B cell (primary cell): ENCODE measurements around the gene VIPR2. TPM values are rescaled to one million over a fixed set of nuclear protein-coding genes. Genes with fewer than 3 reads are reported as not detected.

Experiments
- ATAC-seq: fragments of 200-7000 bp; cut with Tn5 transposase; one replicate; pipeline ENCODE4 v1.10.0; 2021; ENCODE audit warnings: low read depth, mild to moderate bottlenecking, moderate number of reproducible peaks, moderate library complexity
- CTCF ChIA-PET: fragments of 350-600 bp; sonication (Branson Sonifier 250); formaldehyde crosslinking; loops from one replicate; lab custom pipeline; 2021; ENCODE audit warnings: antibody characterized with exemption, inconsistent platforms; lab: Charles Lee
- POLR2A ChIA-PET: fragments of 350-600 bp; sonication (Branson Sonifier 250); formaldehyde crosslinking; loops from one replicate; lab custom pipeline; 2021; ENCODE audit warnings: antibody characterized with exemption; lab: Charles Lee
- DNase-seq: peaks from one replicate; pipeline ENCODE4 v3.0.0; 2013
- H2AFZ ChIP-seq: 2 replicates; pipeline ENCODE4 v1.6.1; 2012; ENCODE audit warnings: mild to moderate bottlenecking, low read depth, low read length; ENCODE audit not compliant: insufficient read depth, poor library complexity, severe bottlenecking
- H3K27ac ChIP-seq, 2 donors: 1 replicate in 1 of 2; 2 replicates in 1 of 2; pipeline ENCODE4 v1.5.1; 2012 to 2013; ENCODE audit warnings: low read length in 2 of 2, mild to moderate bottlenecking in 2 of 2, moderate library complexity in 1 of 2
- H3K27me3 ChIP-seq, 4 experiments: fragments of 200-600 bp in 1 of 4; sonication (generic) in 1 of 4; replicated peaks in 1 of 4; 1 replicate in 2 of 4; 2 replicates in 2 of 4; pipeline versions ENCODE4 v1.6.1 to v1.7.0; 2013 to 2016; ENCODE audit warnings: low read length in 3 of 4, mild to moderate bottlenecking in 2 of 4, mixed read lengths in 1 of 4, moderate library complexity in 1 of 4; ENCODE audit not compliant: insufficient read depth in 4 of 4, control insufficient read depth in 3 of 4; ENCODE audit errors: control extremely low read depth in 1 of 4
- H3K36me3 ChIP-seq, 2 experiments: replicated peaks in 1 of 2; 1 replicate in 1 of 2; 2 replicates in 1 of 2; pipeline versions ENCODE4 v1.6.1 to v1.7.1; 2013; ENCODE audit warnings: low read length in 1 of 2; ENCODE audit not compliant: insufficient read depth in 2 of 2, control insufficient read depth in 1 of 2; ENCODE audit errors: control extremely low read depth in 1 of 2, extremely low read depth in 1 of 2
- H3K4me1 ChIP-seq, 2 donors: fragments of 200-600 bp in 1 of 2; sonication (generic) in 1 of 2; 1 replicate in 1 of 2; 2 replicates in 1 of 2; pipeline versions ENCODE4 v1.5.1 to v1.6.1; 2013 to 2017; ENCODE audit warnings: low read length in 2 of 2; ENCODE audit not compliant: control insufficient read depth in 2 of 2, insufficient read depth in 2 of 2
- H3K4me2 ChIP-seq: replicated peaks from 2 replicates; pipeline ENCODE3; 2012; ENCODE audit warnings: mild to moderate bottlenecking, low read depth, low read length; ENCODE audit not compliant: poor library complexity, severe bottlenecking
- H3K4me3 ChIP-seq, 5 experiments: fragments of 200-600 bp in 1 of 5; sonication (generic) in 1 of 5; 1 replicate in 3 of 5; 2 replicates in 2 of 5; pipeline versions ENCODE4 v1.5.1 to v1.7.0; 2011 to 2016; ENCODE audit warnings: low read length in 4 of 5, mild to moderate bottlenecking in 4 of 5, low read depth in 2 of 5, control low read depth in 1 of 5, moderate library complexity in 1 of 5; ENCODE audit not compliant: insufficient read depth in 1 of 5; ENCODE audit errors: control extremely low read depth in 1 of 5, extremely low read depth in 1 of 5
- H3K79me2 ChIP-seq: fragments of 200-600 bp; sonication (generic); one replicate; pipeline ENCODE4 v1.6.0; 2016; ENCODE audit warnings: low read length; ENCODE audit not compliant: control insufficient read depth, insufficient read depth
- H3K9ac ChIP-seq: fragments of 200-600 bp; sonication (generic); 2 replicates; pipeline ENCODE4 v1.6.1; 2017; ENCODE audit warnings: mild to moderate bottlenecking, low read length, moderate library complexity
- H3K9me3 ChIP-seq, 3 donors: one replicate each; pipeline versions ENCODE4 v1.6.1 to v1.7.1; 2013; ENCODE audit warnings: low read length in 2 of 3; ENCODE audit not compliant: control insufficient read depth in 2 of 3, insufficient read depth in 1 of 3; ENCODE audit errors: control extremely low read depth in 1 of 3
- H4K20me1 ChIP-seq: 2 replicates; pipeline ENCODE4 v1.6.0; 2012; ENCODE audit warnings: mild to moderate bottlenecking, low read length; ENCODE audit not compliant: insufficient read depth, control insufficient read depth, poor library complexity, severe bottlenecking
- H3K27ac Mint-ChIP-seq: one replicate; pipeline ENCODE4 v1.8.0; 2021; ENCODE audit warnings: mixed read lengths
- H3K27me3 Mint-ChIP-seq: one replicate; pipeline ENCODE4 v1.8.0; 2021; ENCODE audit warnings: mixed read lengths
- H3K4me1 Mint-ChIP-seq: one replicate; pipeline ENCODE4 v1.8.0; 2021; ENCODE audit warnings: mixed read lengths
- H3K4me3 Mint-ChIP-seq: one replicate; pipeline ENCODE4 v1.8.0; 2021; ENCODE audit warnings: mixed read lengths
- H3K9me3 Mint-ChIP-seq: one replicate; pipeline ENCODE4 v1.8.0; 2022; ENCODE audit warnings: mixed read lengths; ENCODE audit not compliant: insufficient read depth
- EZH2 ChIP-seq: IDR thresholded peaks from 2 replicates; pipeline ENCODE4 v1.6.1; 2012; ENCODE audit warnings: borderline replicate concordance, low read depth, mild to moderate bottlenecking, moderate library complexity, low read length; ENCODE audit not compliant: insufficient read depth, poor library complexity, severe bottlenecking
- WGBS: methylation state at CpG from one replicate; pipeline ENCODE4 v1.1.5; 2013; ENCODE audit warnings: missing lambda C conversion rate; ENCODE audit not compliant: insufficient coverage; 5-methylcytosine and 5-hydroxymethylcytosine counted together
- intact Hi-C: fragments of 100-400 bp; cut with micrococcal nuclease; formaldehyde crosslinking; loops from one replicate; pipeline ENCODE4 v1.10.0; 2022
- polyA plus RNA-seq: library from polyadenylated mRNA; depleted of rRNA; stranded (reverse); fragments of >200 nt; gene quantifications from 2 replicates; pipeline ENCODE4 v1.2.3, GENCODE V29; 2012
- total RNA-seq, 2 donors: library from RNA; stranded (reverse); fragments of 120-200 nt in 1 of 2; gene quantifications; 1 replicate in 1 of 2; 2 replicates in 1 of 2; pipeline versions ENCODE4 v1.2.3 to v1.2.4, GENCODE V29; 2013 to 2022
- TF ChIP-seq, protein P1 (sequence below): fragments of 200-600 bp; IDR thresholded peaks from one replicate; pipeline ENCODE4 v1.8.0; 2022; ENCODE audit warnings: antibody characterized with exemption, mild to moderate bottlenecking

VIPR2 gene
- total and polyA plus RNA-seq, 2 donors (not counting 1 experiment from before 2014, with no cell fraction given), result not detected

DNA sequence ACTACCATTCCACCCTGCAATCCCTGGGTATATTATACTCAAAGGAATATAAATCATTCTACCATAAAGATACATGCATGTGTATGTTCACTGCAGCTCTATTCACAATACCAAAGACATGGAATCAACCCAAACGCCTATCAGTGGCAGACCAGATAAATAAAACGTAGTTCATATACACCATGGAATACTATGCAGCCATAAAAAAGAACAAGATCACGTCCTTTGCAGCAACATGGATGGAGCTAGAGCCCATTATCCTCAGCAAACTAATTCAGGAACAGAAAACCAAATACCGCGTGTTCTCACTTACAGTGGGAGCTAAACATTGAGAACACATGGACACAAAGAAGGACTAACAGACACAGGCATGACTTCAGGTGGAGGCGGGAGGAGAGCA, 150.0 kb downstream of the VIPR2 start:
- DNase-seq (no peak), ATAC-seq (no peak)
- intact Hi-C loops, result no loop called here
- H3K4me1 Mint-ChIP-seq, result no peaks in the 10 kb centered on the region
- Histone ChIP-seq H3K36me3 (no peaks in the 10 kb centered on the region), H3K9me3 (peaks cover 0 to 31% (median 3%) of the 10 kb centered on the region in 3 donors), H3K27ac (no peak overlapping the region), H4K20me1 (no peaks in the 10 kb centered on the region), H3K4me1 (peaks cover 0 to 3% of the 10 kb centered on the region in 2 donors), H3K4me2 (no peak overlapping the region), H2AFZ (no peak overlapping the region), H3K79me2 (no peaks in the 10 kb centered on the region), H3K9ac (no peak overlapping the region), H3K27me3 (peaks cover 0 to 4% (median 0%) of the 10 kb centered on the region in 4 experiments), H3K4me3 (no peak overlapping the region)
- CTCF ChIA-PET, result no interaction called here
- TF ChIP-seq EZH2, result no peak
- TF ChIP-seq, protein P1, sequence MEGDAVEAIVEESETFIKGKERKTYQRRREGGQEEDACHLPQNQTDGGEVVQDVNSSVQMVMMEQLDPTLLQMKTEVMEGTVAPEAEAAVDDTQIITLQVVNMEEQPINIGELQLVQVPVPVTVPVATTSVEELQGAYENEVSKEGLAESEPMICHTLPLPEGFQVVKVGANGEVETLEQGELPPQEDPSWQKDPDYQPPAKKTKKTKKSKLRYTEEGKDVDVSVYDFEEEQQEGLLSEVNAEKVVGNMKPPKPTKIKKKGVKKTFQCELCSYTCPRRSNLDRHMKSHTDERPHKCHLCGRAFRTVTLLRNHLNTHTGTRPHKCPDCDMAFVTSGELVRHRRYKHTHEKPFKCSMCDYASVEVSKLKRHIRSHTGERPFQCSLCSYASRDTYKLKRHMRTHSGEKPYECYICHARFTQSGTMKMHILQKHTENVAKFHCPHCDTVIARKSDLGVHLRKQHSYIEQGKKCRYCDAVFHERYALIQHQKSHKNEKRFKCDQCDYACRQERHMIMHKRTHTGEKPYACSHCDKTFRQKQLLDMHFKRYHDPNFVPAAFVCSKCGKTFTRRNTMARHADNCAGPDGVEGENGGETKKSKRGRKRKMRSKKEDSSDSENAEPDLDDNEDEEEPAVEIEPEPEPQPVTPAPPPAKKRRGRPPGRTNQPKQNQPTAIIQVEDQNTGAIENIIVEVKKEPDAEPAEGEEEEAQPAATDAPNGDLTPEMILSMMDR, result no peak
- peaks cover 29% of the 10 kb centered on the region for H3K27me3 Mint-ChIP-seq
- POLR2A ChIA-PET, result no interaction called here
- no peak overlapping the region for H3K27ac Mint-ChIP-seq
- 85% methylated on average over 6 of the region's 6 CpGs for WGBS
- peaks cover 4% of the 10 kb centered on the region for H3K9me3 Mint-ChIP-seq
- no peak overlapping the region for H3K4me3 Mint-ChIP-seq

DNA sequence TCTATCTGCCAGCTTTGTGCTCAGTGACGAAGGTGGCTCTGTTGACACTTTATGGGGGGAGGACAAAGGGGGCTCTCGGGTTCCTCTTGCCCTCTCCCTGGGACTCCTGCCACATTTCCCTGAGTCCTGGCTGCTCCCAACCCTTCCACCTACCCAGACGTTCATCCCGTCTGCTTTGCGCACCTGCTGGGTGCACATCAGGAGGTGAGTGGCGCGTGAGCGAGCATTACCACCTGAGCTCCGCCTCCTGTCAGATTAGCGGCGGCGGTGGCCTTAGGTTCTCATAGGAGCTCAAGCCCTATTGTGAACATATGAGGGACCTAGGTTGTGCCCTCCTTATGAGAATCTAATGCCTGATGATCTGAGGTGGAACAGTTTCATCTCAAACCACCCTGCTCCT, 151.1 kb downstream of the VIPR2 start:
- no peaks in the 10 kb centered on the region for H4K20me1 ChIP-seq
- no peak overlapping the region for H3K4me3 ChIP-seq
- CTCF ChIA-PET, result interaction anchor here (1.0 kb wide), 1 partner anchor 16 kb away, joined by 3 read pairs; no protein-coding TSS in a partner anchor
- peaks cover 0 to 3% of the 10 kb centered on the region in 2 donors for H3K4me1 ChIP-seq
- peaks cover 0 to 4% (median 0%) of the 10 kb centered on the region in 4 experiments for H3K27me3 ChIP-seq
- Mint-ChIP-seq H3K27me3 (peaks cover 29% of the 10 kb centered on the region), H3K27ac (no peak overlapping the region), H3K9me3 (peaks cover 4% of the 10 kb centered on the region), H3K4me1 (no peaks in the 10 kb centered on the region), H3K4me3 (no peak overlapping the region)
- WGBS, result 96% methylated on average over 12 of the region's 12 CpGs
- TF ChIP-seq, protein P1, result no peak
- no peak for TF ChIP-seq EZH2
- H3K9ac ChIP-seq, result no peak overlapping the region
- POLR2A ChIA-PET, result no interaction called here
- DNase-seq (no peak), ATAC-seq (no peak)
- no peak overlapping the region for H2AFZ ChIP-seq
- H3K36me3 ChIP-seq, result no peaks in the 10 kb centered on the region
- H3K79me2 ChIP-seq, result no peaks in the 10 kb centered on the region
- no peak overlapping the region for H3K4me2 ChIP-seq
- peaks cover 0 to 31% (median 3%) of the 10 kb centered on the region in 3 donors for H3K9me3 ChIP-seq
- H3K27ac ChIP-seq, result no peak overlapping the region
- intact Hi-C loops, result no loop called here
